Activated CD4-positive, CD25-positive, alpha-beta regulatory T cell treated with anti-CD3 and anti-CD28 coated beads, Interleukin-2, amount 50 U/mL, for 72 hours (primary cell): Measurements from ENCODE around the gene ZNF41.

Experiments used
- DNase-seq: peaks from one replicate; pipeline ENCODE4 v3.0.0; 2021

Gene ZNF41

DNA sequence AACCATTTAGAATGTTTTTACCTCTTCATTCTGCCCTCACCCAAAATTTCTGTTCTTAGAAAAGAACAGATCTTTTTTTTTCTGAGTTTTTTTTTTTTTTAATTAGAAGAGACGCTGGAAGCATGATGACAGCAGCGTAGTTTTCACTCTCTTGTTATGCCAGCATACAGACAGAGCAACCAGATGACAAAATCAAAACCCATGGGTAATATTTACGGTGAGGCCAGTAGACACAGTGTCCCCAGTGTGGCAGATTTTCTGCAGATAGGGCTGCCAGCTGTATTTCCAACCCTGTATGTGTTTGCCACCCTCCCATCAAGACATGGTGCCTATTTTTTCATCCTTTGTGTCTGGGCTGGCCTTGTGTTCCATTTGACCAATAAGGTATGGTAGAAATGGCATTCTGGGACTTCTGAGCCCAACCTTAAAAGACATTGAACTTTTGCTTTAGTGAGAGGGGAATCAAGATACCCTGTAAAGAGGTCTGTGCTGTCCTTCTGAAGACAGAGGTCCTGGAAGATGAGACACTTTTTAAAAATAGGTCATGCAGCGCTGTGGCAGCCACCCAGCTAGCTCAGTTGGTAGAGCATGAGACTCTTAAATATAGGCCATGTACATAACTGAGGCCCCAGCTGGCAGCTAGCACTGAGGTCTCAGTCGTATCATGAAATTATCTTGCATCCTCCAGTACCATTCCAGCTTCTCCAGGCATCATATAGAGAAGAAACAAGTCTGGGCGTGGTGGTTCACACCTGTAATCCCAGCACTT lies 6.7 kb upstream of the ZNF41 start:
- DNase-seq: no peak

DNA sequence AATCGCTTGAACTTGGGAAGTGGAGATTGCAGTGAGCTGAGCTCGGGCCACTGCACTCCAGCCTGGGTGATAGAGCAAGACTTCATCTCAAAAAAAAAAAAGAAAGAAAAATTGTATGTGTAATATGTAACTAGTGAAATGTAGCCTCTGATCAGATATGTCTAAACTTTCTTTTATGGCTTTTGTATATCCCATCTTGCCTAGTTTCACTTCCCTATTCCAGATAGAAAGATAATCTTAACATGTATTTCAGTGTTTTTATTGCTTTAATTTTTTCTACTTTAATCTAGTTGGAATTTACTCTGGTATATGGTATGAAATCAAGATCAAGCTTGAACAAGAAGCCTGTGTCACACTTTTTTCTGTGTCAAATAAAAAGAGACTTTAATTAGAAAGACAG lies 1.9 kb upstream of the ZNF41 start:
- DNase-seq: no peak

DNA sequence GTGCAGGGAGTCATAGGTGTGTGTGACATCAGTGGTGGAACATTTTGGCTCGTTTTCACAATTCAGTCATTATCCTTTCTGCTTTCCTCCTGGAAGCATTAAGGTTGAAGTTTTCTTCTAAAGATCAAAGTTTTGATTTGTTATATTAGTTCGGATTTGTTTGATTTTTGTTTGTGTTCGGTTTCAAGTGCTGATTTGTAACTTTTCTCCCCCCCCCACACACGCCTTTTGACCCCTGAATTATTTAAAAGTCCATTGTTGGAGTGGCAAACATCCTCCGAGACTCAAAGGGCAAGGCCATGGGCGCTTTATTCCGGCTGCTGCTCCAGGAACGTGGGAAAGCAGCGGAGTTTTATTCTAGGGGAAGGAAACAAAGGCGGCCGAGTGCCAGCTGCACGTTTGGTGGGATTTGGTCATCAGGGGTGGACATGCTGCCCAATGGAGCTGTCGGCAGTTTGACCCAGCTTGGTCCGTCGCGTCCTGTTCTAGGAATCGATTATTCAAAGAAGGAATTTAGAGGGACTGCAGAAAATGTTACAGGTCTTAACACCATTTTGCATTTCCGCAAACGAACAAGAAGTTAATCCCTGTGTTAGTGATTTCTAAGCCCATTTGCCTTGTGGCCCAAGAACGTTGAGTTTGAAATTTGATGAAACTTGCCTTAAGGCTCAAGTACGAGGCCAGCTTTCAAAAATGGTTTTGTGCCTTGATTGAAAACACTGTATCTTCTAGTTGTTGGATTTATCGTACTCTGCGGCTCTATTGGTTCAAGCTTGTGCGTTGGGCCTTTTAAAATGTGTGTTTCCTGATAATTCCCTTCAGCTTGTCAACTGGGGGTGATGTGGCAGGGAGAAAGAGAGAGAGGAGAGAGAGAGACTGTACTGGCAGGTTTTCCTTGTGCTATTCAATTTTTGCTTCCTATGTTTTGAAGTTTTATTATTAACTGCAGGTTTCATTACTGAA lies 565 bp upstream of the ZNF41 start:
- no peak for DNase-seq

DNA sequence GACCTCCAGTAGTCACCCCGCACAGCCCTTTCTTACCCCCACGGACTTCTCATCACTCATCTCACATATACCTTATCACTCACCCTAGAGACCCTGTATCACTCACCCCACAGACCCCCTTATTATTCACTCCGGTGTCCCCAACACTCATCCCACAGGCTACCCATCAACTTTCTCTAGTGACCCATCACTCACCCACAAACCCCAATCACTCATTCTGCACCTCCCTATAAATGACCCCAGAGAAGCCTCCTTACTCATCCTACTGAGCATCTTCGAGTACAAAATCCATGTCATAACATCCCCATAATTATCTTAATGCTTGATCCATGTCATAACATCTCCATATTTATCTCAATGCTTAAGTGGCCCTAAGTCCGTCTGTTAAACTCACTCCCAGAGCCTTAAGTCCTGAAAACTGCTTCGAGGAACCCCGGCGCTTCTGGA lies 934 bp downstream of the ZNF41 start:
- DNase-seq: no peak

DNA sequence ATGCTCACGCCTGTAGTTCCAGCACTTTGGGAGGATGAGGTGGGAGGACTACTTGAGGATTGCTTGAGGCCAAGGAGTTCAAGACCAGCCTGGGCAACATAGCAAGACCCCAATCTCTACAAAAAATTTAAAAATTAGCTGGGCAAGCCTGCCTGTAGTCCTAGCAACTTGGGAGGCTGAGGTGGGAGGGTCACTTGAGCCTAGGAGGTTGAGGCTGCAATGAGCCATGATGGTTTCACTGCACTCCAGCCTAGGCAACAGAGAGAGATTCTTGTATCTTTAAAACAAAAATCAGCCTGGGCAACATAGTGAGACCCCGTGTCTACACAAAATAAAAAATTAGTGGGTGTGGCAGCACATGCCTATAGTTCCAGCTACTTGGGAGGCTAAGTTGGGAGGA lies 1.9 kb downstream of the ZNF41 start:
- DNase-seq: no peak

DNA sequence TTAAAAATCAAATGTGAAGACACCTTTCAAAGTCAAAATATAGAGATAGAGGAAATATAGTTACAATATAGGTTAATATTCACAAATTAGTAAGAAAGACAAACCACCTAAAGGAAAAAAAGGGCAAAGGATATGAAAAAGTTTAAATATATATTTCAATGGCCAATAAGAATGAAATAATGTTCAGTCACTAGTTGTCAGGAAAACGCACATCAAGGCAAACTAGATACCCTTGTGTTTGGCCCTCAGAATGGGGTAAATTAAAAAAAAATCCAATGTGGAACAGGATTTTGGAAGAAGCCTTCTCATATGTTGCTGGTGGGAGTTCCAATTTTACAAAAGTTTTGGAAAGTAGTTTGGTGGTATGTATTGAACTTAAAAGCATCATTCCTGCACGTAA lies 2.4 kb downstream of the ZNF41 start:
- DNase-seq: no peak

DNA sequence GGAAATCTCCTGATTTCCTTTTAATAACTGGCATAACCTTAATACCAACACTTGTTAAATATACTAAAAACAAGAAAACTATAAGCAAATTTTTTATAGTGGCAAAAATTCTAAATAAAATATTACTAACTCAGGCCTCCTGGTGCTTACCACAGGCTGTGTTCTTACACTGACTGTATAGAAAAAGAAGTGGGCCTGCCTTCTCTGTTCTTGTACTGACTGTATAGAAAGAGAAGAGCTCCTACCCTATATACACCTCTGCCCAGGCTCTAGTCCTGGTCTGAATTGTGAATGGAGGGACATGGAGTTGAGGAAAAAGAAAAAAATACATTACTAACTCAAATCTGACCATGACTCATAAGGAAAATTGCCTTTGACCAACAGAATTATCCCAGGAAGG lies 7.5 kb downstream of the ZNF41 start:
- no peak for DNase-seq

DNA sequence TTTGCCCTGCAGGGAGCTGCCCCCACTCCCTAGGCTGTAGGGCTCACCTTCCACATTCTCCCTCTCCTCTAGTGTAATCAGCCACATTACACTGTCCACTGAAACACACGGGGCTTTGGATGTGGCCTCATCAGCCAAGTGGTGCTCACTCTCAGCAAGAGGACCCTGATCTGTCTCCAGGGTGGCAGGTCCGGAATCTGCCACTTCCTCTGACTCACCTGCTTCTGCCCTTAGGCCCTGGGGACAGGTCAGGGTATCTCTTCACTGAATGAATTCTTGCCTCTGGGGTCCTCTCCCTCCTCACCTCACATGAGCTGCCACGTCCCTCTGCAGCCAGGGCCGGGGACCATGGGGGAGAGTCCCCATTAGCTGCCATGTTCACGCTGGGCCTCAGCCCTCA lies 15.9 kb downstream of the ZNF41 start:
- no peak for DNase-seq

DNA sequence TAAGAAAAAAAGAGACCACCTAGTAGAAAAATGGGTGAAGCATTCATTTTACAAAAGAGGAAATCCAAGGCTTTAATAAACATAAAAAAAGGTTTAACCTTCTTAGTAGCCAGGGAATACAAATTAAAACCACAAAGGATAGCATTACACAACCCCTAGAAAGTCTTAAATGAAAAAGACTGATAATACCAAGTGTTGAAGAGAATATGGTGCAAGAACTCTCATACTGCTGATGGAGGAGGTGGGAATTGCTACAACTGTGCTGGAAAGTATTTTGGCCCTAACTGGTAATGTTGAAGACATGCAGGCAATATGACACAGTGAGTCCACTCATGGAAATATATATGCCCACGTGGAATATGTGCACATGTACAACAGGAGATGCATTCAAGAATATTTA lies 22.5 kb downstream of the ZNF41 start:
- no peak for DNase-seq

DNA sequence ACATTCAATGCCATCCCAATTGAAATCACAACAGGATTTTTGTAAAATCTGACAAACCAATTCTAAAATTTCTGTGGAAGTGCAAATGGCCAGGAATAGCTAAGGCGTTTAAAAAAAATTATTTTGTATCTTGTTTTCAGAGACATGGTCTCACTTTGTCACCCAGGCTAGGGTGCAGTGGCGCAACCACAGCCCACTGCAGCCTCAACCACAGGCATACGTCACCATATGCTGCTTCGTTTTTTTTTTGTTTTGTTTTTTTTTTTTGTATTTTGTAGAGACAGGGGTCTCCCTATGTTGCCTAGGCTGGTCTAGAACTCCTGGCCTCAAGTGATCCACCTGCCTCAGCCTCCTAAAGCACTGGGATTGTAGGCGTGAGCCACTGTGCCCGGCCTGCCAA lies 24.5 kb downstream of the ZNF41 start:
- no peak for DNase-seq

DNA sequence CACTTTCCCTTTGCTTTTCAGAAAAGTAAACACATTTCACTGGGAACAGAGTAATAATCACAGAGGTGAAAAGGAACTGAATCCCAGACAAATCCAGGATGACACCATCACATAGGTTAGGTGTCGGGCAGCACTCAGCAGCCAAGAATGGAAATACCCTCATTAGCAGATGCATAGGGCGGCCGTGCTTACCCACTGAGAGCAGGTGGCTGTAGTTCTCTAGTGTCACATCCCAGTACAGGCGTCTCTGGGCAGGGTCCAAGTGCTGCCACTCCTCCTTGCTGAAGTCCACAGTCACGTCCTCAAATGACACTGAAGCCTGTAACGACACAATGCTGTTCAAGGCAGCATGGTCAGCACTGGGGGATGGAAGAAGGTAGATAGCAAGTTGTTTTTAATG lies 26.9 kb downstream of the ZNF41 start:
- DNase-seq: no peak

DNA sequence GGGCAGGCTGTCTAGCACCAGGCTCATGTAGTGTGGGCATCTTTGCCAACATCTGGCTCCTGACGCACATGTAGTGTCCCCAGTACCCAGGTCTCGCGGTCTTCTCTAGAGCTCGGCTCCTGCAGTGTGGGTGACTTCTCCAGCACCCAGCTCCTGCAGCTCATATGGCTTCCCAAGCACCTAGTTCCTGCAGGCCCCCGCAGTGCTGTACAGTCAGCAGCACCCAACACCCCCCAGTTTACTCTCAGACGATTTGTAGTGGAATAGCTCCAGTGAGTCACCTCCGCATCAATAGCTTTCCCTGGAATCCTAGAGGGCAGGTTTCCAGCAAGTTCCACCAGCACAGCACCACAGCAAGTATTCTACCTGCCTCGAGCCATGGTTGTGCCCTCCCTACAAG lies 30.9 kb downstream of the ZNF41 start:
- no peak for DNase-seq

DNA sequence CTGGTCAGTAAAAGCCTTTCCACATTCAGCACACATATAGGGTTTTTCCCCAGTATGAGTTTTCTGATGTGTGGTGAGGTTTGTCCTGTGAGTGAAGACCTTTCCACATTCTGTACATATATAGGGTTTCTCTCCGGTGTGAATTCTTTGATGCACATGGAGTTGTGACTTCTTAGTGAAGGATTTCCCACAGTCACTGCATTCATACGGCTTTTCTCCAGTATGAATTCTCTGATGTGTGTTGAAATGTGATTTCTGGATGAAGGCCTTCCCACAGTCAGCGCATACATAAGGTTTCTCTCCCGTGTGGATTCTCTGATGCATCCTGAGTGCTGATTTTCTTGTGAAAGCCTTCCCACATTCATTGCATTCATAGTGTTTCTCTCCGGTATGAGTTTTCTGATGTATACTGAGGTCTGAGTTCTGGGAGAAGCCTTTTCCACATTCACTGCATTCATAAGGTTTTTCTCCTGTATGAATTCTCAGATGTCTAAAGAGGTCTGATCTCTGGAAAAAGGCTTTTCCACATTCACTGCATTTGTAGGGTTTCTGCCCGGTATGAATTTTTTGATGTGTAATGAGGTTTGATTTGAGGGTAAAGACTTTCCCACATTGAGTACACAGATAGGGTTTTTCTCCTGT lies 34.7 kb downstream of the ZNF41 start:
- no peak for DNase-seq

DNA sequence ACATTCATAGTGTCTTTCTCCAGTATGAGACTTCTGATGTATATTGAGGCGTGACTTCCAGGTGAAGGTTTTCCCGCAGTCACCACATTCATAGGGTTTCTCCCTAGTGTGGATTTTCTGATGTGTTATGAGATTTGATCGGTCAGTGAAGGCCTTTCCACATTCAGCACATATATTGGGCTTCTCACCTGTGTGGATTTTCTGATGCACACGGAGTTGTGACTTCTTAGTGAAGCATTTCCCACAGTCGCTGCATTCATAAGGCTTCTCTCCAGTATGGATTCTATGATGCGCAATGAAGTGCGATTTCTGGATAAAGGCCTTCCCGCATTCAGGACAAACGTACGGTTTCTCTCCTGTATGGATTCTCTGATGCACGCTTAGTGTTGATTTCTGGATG lies 35.4 kb downstream of the ZNF41 start:
- DNase-seq: no peak

DNA sequence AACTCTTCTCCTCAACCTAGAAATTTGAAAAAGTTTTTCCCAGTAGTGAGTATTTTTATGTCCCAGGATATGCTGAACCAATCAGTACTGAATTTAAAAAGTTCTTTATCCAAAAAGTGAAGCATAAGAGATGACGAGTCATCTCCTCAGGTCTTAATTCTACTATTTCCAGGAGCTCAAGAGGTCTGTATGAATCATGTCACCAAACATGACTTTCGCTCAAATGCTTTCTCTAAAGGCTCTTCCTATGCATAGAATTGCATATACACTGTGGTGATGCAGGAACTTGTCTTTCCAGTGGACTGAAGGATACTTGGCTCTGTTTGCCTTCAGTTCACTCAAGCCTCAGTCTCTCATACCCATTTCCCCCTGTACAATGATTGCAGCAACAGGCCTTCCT lies 36.1 kb downstream of the ZNF41 start:
- no peak for DNase-seq

DNA sequence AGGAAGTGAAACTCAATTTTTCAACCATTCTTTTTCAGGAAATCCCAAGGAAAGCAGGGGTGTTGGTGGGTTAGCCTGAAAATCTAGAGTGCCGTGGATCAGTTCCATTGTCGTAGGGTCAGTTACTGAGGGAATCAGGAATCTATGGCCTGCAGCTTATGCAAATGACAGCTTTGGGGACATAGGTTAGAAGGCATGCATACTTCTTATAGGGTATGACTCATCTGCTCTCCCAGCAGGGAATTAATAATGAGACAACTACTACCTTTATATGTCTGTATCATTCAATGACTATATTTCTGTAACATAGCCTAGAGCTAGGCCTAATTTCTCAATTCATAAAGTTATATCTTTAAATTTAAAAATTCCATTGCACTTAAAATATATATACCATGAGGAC lies 36.6 kb downstream of the ZNF41 start:
- no peak for DNase-seq

DNA sequence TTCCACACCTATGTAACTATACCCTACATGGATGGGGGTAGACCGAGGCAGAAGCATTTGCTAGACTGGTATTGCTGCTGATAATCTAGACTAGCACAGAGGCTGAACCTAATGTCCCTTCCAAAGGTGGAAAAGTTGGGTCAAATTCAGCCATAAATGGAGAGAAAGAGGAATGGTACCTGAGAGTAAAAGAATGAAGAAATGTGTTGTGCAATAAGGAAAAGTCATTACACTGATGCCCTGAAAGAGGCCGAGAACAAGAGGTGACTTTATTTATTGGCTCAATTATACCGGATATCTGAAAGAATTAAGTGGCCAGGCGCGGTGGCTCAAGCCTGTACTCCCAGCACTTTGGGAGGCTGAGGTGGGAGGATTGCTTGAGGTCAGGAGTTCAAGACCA lies 52.1 kb downstream of the ZNF41 start:
- no peak for DNase-seq

DNA sequence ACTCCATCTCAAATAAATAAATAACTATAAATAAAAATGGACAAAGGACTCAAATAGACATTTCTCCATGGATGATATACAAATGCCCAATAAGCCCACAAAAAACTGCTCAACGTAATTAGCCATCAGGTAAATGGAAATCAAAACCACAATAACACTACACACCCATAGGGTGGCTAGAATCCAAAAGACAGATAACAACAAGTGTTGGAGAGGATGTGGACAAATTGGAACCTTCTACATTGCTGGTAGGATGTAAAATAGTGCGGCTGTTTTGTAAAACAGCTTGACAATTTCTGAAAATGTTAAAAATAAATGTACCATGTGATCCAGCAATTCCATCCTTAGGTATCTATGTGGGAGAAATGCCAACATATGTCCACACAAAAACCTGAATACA lies 60.6 kb downstream of the ZNF41 start:
- DNase-seq: no peak

DNA sequence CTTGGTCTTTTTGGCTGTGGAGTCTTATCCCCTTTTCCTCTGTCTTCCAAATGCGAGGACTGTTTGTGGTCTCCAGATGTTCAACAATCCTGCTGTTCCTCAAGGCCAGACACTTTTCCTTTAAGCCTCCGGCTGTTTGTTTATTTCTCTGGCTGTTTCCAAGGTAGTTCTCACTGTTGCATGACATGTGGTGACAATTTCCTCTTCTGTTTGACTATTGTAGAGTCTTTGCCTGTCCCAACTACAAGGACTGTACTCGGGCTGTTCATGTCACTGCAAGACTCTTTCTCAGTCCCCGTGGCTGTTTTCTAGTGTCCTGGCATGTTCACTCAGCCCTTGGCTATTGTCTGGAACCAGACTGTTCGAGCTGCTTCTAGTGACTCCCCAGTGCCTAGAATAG lies 62.1 kb downstream of the ZNF41 start:
- DNase-seq: no peak

DNA sequence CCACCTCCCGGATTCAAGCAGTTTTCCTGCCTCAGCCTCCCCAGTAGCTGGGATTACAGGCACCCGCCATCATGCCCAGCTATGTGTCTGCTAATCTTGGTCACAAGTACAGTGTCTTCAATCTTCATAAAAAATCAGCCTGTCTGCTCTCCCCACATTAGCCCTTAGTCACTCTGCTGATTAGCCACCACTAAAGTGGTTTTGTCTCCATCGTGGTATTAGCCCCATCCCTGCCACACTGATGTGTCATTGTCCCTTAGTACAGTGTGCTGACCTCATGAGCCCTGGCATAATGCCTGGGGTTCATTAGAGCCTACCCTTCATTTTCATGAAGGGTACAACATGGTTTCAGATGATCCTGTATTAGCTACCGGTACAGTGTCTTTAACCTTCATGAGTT lies 62.8 kb downstream of the ZNF41 start:
- no peak for DNase-seq

DNA sequence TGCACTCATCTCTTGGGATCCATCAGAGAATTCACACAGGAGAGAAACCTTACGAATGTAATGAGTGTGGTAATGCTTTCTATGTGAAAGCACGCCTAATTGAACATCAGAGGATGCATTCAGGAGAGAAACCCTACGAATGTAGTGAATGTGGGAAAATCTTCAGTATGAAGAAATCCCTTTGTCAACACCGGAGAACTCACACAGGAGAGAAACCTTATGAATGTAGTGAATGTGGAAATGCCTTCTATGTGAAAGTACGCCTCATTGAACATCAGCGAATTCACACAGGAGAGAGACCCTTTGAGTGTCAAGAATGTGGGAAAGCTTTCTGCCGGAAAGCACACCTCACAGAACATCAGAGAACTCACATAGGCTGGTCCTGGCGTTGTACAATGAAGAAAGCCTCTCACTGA lies 69.8 kb downstream of the ZNF41 start:
- DNase-seq: no peak
